GM18499 (cell line): ENCODE results near the gene NACA.
A peak's percentile ranks its signal among the peaks of the same experiment; 100 is the strongest.
"Not testable (repeated sequence)": the region's sequence is repeated elsewhere in the genome, so short reads cannot be mapped to it uniquely, and the experiment has no call there.

Source experiments
- ATAC-seq: cut with Tn5 transposase; IDR thresholded peaks from one replicate; pipeline ENCODE4 v1.9.1; 2021; ENCODE audit warnings: moderate number of reproducible peaks; ENCODE audit not compliant: insufficient read depth, unreplicated experiment

The NACA gene

GRCh38 chr12:56724972-56725722, at the start of gene NACA:
Gene NACA, minus strand, starts transcription at chr12:56725299. Its CDS starts 778 bp downstream, at chr12:56724521.
- peak; percentile 80 for ATAC-seq

- ATAC-seq = no peak
These were observed 48.0 kb upstream of the NACA start for GRCh38 chr12:56773113-56773512.

- no peak for ATAC-seq
These were observed 47.5 kb upstream of the NACA start for GRCh38 chr12:56772625-56773024.

- ATAC-seq = no peak
These were observed 44.8 kb upstream of the NACA start for GRCh38 chr12:56769868-56770267.

- ATAC-seq = no peak
These were observed 43.3 kb upstream of the NACA start for GRCh38 chr12:56768424-56768823.

- ATAC-seq = peak; percentile 96
These were observed 41.4 kb upstream of the NACA start for GRCh38 chr12:56766535-56766934.

GRCh38 chr12:56763753-56764657, 38.9 kb upstream of the NACA start:
- ATAC-seq = no peak

GRCh38 chr12:56761812-56762211, 36.7 kb upstream of the NACA start:
- ATAC-seq = no peak

GRCh38 chr12:56760460-56760859, 35.4 kb upstream of the NACA start:
- no peak for ATAC-seq

GRCh38 chr12:56759263-56759908, 34.3 kb upstream of the NACA start:
- no peak for ATAC-seq

GRCh38 chr12:56758728-56759262, 33.7 kb upstream of the NACA start:
- no peak for ATAC-seq

- ATAC-seq = not testable (repeated sequence)
These were observed 32.9 kb upstream of the NACA start for GRCh38 chr12:56757971-56758370.

- no peak for ATAC-seq
These were observed 28.5 kb upstream of the NACA start for GRCh38 chr12:56753566-56753965.

GRCh38 chr12:56751712-56752598, 26.9 kb upstream of the NACA start, which contains the start of gene PRIM1:
Gene PRIM1, minus strand, starts transcription at chr12:56752323. Its CDS starts 25 bp downstream, at chr12:56752298.
- no peak for ATAC-seq

- ATAC-seq = not testable (repeated sequence)
These were observed 25.5 kb upstream of the NACA start for GRCh38 chr12:56750596-56750995.

GRCh38 chr12:56749853-56750252, 24.8 kb upstream of the NACA start:
- ATAC-seq = no peak

GRCh38 chr12:56749359-56749758, 24.3 kb upstream of the NACA start:
- no peak for ATAC-seq

- no peak for ATAC-seq
These were observed 3.2 kb upstream of the NACA start for GRCh38 chr12:56728139-56728861.

GRCh38 chr12:56726196-56726675, 1.1 kb upstream of the NACA start:
- not testable (repeated sequence) for ATAC-seq
